Activated T-helper 2 cell treated with anti-CD3 and anti-CD28 coated beads, Interferon-gamma antibody, Interleukin-2, Interleukin-4, amounts not matched to agents 10 μg/mL and 5 μg/mL and 100 μg/mL, durations not matched to agents 14 hours and 24 hours and 36 hours (primary cell): ENCODE data around the gene RUNX2. TPM values are rescaled to one million over a fixed set of nuclear protein-coding genes. Genes with fewer than 3 reads are reported as not detected.
A peak's percentile ranks its signal among the peaks of the same experiment; 100 is the strongest.
"Not testable (repeated sequence)": the region's sequence is repeated elsewhere in the genome, so short reads cannot be mapped to it uniquely, and the experiment has no call there.

Source experiments
- DNase-seq: peaks from one replicate; pipeline ENCODE4 v3.0.0; 2021; ENCODE audit warnings: low spot score
- H3K27ac Mint-ChIP-seq: one replicate; pipeline ENCODE4 v1.8.0; 2021; ENCODE audit warnings: mixed read lengths
- H3K27me3 Mint-ChIP-seq: one replicate; pipeline ENCODE4 v1.8.0; 2021; ENCODE audit warnings: low read depth, mixed read lengths
- H3K36me3 Mint-ChIP-seq: one replicate; pipeline ENCODE4 v1.8.0; 2021; ENCODE audit warnings: low read depth, mixed read lengths
- H3K4me1 Mint-ChIP-seq: one replicate; pipeline ENCODE4 v1.8.0; 2021; ENCODE audit warnings: low read depth, mixed read lengths
- H3K4me3 Mint-ChIP-seq: one replicate; pipeline ENCODE4 v1.8.0; 2021; ENCODE audit warnings: low read depth, mild to moderate bottlenecking, moderate library complexity, mixed read lengths
- H3K9me3 Mint-ChIP-seq: one replicate; pipeline ENCODE4 v1.8.0; 2021; ENCODE audit warnings: mixed read lengths
- intact Hi-C: fragments of 100-400 bp; cut with micrococcal nuclease; formaldehyde crosslinking; loops from one replicate; pipeline ENCODE4 v1.15.1; 2023
- total RNA-seq: library from RNA; stranded (reverse); gene quantifications from 2 replicates; pipeline ENCODE4 v1.2.3, GENCODE V29; 2022

Gene RUNX2
- total RNA-seq = 60.8 and 65.4 TPM in 2 replicates

DNA sequence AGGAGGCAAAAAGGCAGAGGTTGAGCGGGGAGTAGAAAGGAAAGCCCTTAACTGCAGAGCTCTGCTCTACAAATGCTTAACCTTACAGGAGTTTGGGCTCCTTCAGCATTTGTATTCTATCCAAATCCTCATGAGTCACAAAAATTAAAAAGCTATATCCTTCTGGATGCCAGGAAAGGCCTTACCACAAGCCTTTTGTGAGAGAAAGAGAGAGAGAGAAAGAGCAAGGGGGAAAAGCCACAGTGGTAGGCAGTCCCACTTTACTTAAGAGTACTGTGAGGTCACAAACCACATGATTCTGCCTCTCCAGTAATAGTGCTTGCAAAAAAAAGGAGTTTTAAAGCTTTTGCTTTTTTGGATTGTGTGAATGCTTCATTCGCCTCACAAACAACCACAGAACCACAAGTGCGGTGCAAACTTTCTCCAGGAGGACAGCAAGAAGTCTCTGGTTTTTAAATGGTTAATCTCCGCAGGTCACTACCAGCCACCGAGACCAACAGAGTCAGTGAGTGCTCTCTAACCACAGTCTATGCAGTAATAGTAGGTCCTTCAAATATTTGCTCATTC, at the start of gene RUNX2:
Gene RUNX2 (plus strand): TSS at position 375 of the 567 bp plus-strand sequence. CDS start 397 bp downstream, outside the sequence.
- DNase-seq = no peak
- Mint-ChIP-seq H3K4me1 (peaks cover 50% of the 10 kb centered on the region), H3K27me3 (no peaks in the 10 kb centered on the region), H3K36me3 (peaks cover 6% of the 10 kb centered on the region), H3K4me3 (peak within 1 kb of the TSS; percentile 59), H3K27ac (peak within 1 kb of the TSS; percentile 20), H3K9me3 (no peaks in the 10 kb centered on the region)
- intact Hi-C loops = loop anchor here (5.0 kb wide), 1 partner anchor 39 kb away; no protein-coding TSS in a partner anchor

- H3K27me3 Mint-ChIP-seq = no peaks in the 10 kb centered on the region
- H3K27ac Mint-ChIP-seq = no peak overlapping the region
- no peak overlapping the region for H3K4me3 Mint-ChIP-seq
- peaks cover 43% of the 10 kb centered on the region for H3K9me3 Mint-ChIP-seq
- peaks cover 7% of the 10 kb centered on the region for H3K4me1 Mint-ChIP-seq
- intact Hi-C loops = no loop called here
- no peak for DNase-seq
- peaks cover 54% of the 10 kb centered on the region for H3K36me3 Mint-ChIP-seq
Measured at GRCh38 chr6:45278367-45278766, 49.8 kb upstream of the RUNX2 start.

DNA sequence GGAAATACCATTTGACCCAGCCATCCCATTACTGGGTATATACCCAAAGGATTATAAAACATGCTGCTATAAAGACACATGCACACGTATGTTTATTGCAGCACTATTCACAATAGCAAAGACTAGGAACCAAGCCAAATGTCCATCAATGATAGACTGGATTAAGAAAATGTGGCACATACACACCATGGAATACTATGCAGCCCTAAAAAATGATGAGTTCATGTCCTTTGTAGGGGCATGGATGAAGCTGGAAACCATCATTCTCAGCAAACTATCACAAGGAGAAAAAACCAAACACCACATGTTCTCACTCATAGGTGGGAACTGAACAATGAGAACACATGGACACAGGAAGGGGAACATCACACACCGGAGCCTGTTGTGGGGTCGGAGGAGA, 41.4 kb upstream of the RUNX2 start:
- DNase-seq, intact Hi-C loops, H3K27me3 Mint-ChIP-seq, H3K4me3 Mint-ChIP-seq, H3K27ac Mint-ChIP-seq, H3K4me1 Mint-ChIP-seq: not testable (repeated sequence)
- Mint-ChIP-seq H3K9me3 (peaks cover 40% of the 10 kb centered on the region), H3K36me3 (peaks cover 53% of the 10 kb centered on the region)

GRCh38 chr6:45289751-45290514, 38.2 kb upstream of the RUNX2 start:
- peaks cover 44% of the 10 kb centered on the region for H3K36me3 Mint-ChIP-seq
- no peak overlapping the region for H3K27ac Mint-ChIP-seq

GRCh38 chr6:45293306-45293705, 34.8 kb upstream of the RUNX2 start:
- intact Hi-C loops = loop anchor here (10.0 kb wide), 1 partner anchor 89 kb away; no protein-coding TSS in a partner anchor
- H3K4me1 Mint-ChIP-seq = peaks cover 37% of the 10 kb centered on the region
- H3K36me3 Mint-ChIP-seq = peaks cover 40% of the 10 kb centered on the region
- DNase-seq = no peak
- H3K4me3 Mint-ChIP-seq = peak overlapping the region; percentile 35
- peak overlapping the region; percentile 56 for H3K27ac Mint-ChIP-seq
- H3K27me3 Mint-ChIP-seq = no peaks in the 10 kb centered on the region
- peaks cover 20% of the 10 kb centered on the region for H3K9me3 Mint-ChIP-seq

More at GRCh38 chr6:45289751-45290514, 38.2 kb upstream of the RUNX2 start:
- H3K9me3 Mint-ChIP-seq = peaks cover 30% of the 10 kb centered on the region
- no peak overlapping the region for H3K4me3 Mint-ChIP-seq
- H3K4me1 Mint-ChIP-seq = peaks cover 28% of the 10 kb centered on the region
- intact Hi-C loops = loop anchor here (10.0 kb wide), 1 partner anchor 85 kb away; no protein-coding TSS in a partner anchor
- DNase-seq = no peak
- H3K27me3 Mint-ChIP-seq = no peaks in the 10 kb centered on the region

GRCh38 chr6:45294065-45294701, 33.9 kb upstream of the RUNX2 start:
- H3K9me3 Mint-ChIP-seq = peaks cover 20% of the 10 kb centered on the region
- peaks cover 37% of the 10 kb centered on the region for H3K4me1 Mint-ChIP-seq
- intact Hi-C loops = loop anchor here (10.0 kb wide), 1 partner anchor 89 kb away; no protein-coding TSS in a partner anchor
- peak overlapping the region; percentile 2 for H3K27ac Mint-ChIP-seq
- not testable (repeated sequence) for H3K27me3 Mint-ChIP-seq, DNase-seq
- H3K36me3 Mint-ChIP-seq = peaks cover 42% of the 10 kb centered on the region
- peak overlapping the region; percentile 35 for H3K4me3 Mint-ChIP-seq

- Mint-ChIP-seq H3K4me3 (no peak overlapping the region), H3K27me3 (no peaks in the 10 kb centered on the region), H3K36me3 (peaks cover 29% of the 10 kb centered on the region), H3K4me1 (peaks cover 46% of the 10 kb centered on the region), H3K27ac (no peak overlapping the region), H3K9me3 (peaks cover 13% of the 10 kb centered on the region)
- intact Hi-C loops = loop anchor here (10.0 kb wide), 1 partner anchor 93 kb away; no protein-coding TSS in a partner anchor
- DNase-seq = no peak
Measured at GRCh38 chr6:45297320-45297719, 30.8 kb upstream of the RUNX2 start.

GRCh38 chr6:45299096-45299581, 29.0 kb upstream of the RUNX2 start:
- Mint-ChIP-seq H3K27me3 (no peaks in the 10 kb centered on the region), H3K4me1 (peaks cover 35% of the 10 kb centered on the region), H3K27ac (no peak overlapping the region), H3K9me3 (peaks cover 19% of the 10 kb centered on the region), H3K36me3 (peaks cover 30% of the 10 kb centered on the region), H3K4me3 (no peak overlapping the region)
- intact Hi-C loops = loop anchor here (10.0 kb wide), 1 partner anchor 94 kb away; no protein-coding TSS in a partner anchor
- no peak for DNase-seq

DNA sequence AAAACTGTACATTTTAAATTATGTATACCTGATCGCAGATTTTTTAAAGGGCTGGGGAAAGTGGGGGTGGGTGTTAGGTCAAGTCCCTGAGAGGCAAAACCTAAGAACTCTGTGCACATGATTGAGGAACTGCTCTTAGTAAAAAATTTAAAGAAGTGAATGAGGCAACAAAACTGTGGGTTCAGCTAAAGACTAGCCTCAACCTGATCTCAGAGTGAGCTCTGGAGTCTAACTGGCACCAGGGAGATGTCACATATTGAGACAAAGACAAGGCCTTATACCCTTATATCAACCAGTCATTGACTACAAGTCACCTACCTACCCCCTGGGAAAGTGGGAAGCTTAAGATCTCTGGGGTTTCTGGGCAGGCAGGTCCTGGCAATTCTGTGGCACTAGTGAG, 27.4 kb upstream of the RUNX2 start:
- H3K27ac Mint-ChIP-seq = no peak overlapping the region
- H3K27me3 Mint-ChIP-seq = no peaks in the 10 kb centered on the region
- DNase-seq = no peak
- peaks cover 23% of the 10 kb centered on the region for H3K9me3 Mint-ChIP-seq
- H3K36me3 Mint-ChIP-seq = peaks cover 29% of the 10 kb centered on the region
- H3K4me3 Mint-ChIP-seq = no peak overlapping the region
- H3K4me1 Mint-ChIP-seq = peaks cover 24% of the 10 kb centered on the region
- intact Hi-C loops = no loop called here

DNA sequence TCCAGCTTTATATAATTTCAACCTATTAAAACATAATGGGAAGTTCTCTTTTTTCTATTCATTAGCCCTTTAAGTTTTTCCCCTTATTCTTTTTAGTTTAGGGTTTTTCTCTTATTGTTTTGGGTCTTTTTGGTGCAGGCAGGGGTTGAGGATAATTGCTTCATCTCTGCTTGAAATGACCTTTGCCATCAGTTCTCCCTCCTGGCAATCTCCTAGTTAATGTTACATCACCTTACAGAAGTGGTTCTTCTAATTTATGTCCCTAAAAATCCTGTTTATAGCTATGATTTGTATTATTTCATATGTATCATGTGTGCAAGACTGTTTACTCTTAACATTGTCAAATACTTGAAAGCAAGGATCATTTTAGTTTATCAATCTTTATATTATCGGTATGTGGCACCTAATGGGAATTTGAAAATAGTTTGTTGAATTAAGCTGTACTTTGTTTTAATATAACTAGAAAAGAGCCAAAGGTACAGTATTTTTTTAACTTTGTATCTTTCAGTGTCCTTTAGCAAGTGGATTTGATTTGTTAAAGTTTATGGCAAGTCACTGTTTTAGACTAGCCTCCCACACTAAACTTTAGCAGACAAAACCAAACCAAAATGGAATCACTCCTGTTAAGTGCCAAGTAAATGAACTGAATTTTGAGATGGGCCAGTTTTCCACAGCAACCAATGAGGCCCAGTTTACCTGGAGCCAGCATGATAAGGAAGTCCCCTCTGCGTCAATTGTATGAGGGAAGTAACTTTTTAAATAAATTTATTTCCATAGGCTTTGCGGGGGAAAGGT, 26.6 kb upstream of the RUNX2 start:
- peaks cover 38% of the 10 kb centered on the region for H3K36me3 Mint-ChIP-seq
- no peak overlapping the region for H3K4me3 Mint-ChIP-seq
- H3K27me3 Mint-ChIP-seq = no peaks in the 10 kb centered on the region
- H3K4me1 Mint-ChIP-seq = peaks cover 24% of the 10 kb centered on the region
- intact Hi-C loops = no loop called here
- DNase-seq = no peak
- H3K9me3 Mint-ChIP-seq = peaks cover 32% of the 10 kb centered on the region
- H3K27ac Mint-ChIP-seq = no peak overlapping the region

- intact Hi-C loops = no loop called here
- Mint-ChIP-seq H3K36me3 (peaks cover 45% of the 10 kb centered on the region), H3K4me1 (peaks cover 22% of the 10 kb centered on the region), H3K9me3 (peaks cover 35% of the 10 kb centered on the region), H3K4me3 (no peak overlapping the region), H3K27me3 (no peaks in the 10 kb centered on the region), H3K27ac (no peak overlapping the region)
- no peak for DNase-seq
Measured at GRCh38 chr6:45302832-45303231, 25.3 kb upstream of the RUNX2 start.

DNA sequence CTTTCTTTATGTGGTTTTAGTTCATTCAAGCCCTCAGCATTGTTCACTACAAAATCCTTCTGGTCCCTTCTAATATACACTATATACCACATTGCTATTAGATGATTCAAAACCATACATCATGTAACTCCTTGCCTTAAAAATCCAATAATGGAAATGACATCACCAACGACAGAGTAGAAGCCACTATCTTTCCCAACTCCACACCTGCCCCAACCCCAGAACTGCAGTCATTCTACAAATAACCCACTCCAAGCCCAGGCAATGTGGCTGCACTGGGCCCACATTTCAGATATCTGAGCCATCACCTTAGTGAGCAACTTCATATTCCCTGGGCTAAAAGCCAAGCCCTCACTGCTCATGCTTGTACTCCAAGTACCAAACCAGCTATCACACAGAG, 22.6 kb upstream of the RUNX2 start:
- no peak overlapping the region for H3K4me3 Mint-ChIP-seq
- peaks cover 60% of the 10 kb centered on the region for H3K36me3 Mint-ChIP-seq
- intact Hi-C loops = no loop called here
- H3K4me1 Mint-ChIP-seq = peaks cover 34% of the 10 kb centered on the region
- H3K27me3 Mint-ChIP-seq = no peaks in the 10 kb centered on the region
- DNase-seq = no peak
- H3K27ac Mint-ChIP-seq = no peak overlapping the region
- peaks cover 50% of the 10 kb centered on the region for H3K9me3 Mint-ChIP-seq
